ENCODE data around the gene PDYN. TPM values are rescaled to one million over a fixed set of nuclear protein-coding genes. Genes with fewer than 3 reads are reported as not detected.
"Not testable (repeated sequence)": the region's sequence is repeated elsewhere in the genome, so short reads cannot be mapped to it uniquely, and the experiment has no call there.

The PDYN gene
- polyA plus RNA-seq, result 0.10 TPM
- long read RNA-seq, donor 1, result 0 reads
- long read RNA-seq, donor 2, result 0 reads
- long read RNA-seq, donor 3, result 0 reads
- long read RNA-seq, donor 4, result 0 reads
- long read RNA-seq, donor 5, result 0 reads
- long read RNA-seq, donor 6, result 0 reads
- long read RNA-seq, donor 7, result 0 reads
- long read RNA-seq, donor 8, result 0 reads
- long read RNA-seq, donor 9, result 0 reads
- long read RNA-seq, donor 10, result 0 reads
- long read RNA-seq, donor 11, result 0 reads

DNA sequence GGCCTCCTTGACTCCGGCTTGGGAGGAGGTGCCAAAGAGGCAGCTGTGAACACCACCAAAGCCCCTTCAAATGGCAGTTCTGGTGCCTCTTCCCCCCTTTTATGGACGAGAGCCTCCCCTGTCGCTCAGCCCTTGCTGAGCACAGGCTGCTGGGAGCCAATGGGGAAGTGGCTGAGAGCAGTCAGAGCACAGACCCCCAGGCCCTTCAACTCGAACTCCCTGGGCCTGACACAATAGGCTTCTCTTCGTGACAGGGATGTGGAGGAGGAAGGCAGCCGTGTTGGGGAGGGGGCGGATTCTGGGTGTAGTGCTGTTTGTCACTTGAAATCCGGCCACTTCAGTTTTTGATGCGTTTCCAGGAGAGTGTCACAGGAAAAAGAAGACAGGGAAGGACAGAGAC is at the start of gene PDYN:
Gene PDYN (minus strand): TSS at position 73 of the 400 bp plus-strand sequence. CDS start 10,974 bp downstream, outside the sequence.
- Histone ChIP-seq H3K4me3 (ENCODE audit: low read length) (no peak within 1 kb of the TSS), H3K9me3 (ENCODE audit: control insufficient read depth, low read depth, low read length) (no peaks in the 10 kb centered on the region), H3K27me3 (ENCODE audit: control insufficient read depth, insufficient read depth, low read length) (peaks cover 58% of the 10 kb centered on the region), H3K4me1 (ENCODE audit: control insufficient read depth, insufficient read depth, low read length) (no peaks in the 10 kb centered on the region), H3K27ac (ENCODE audit: low read length) (no peak within 1 kb of the TSS), H3K36me3 (ENCODE audit: control insufficient read depth, insufficient read depth, low read length) (no peaks in the 10 kb centered on the region)
- no peak for DNase-seq
- 60% methylated on average over 1 of the region's 9 CpGs for WGBS (ENCODE audit: insufficient coverage, low lambda C conversion rate)

DNA sequence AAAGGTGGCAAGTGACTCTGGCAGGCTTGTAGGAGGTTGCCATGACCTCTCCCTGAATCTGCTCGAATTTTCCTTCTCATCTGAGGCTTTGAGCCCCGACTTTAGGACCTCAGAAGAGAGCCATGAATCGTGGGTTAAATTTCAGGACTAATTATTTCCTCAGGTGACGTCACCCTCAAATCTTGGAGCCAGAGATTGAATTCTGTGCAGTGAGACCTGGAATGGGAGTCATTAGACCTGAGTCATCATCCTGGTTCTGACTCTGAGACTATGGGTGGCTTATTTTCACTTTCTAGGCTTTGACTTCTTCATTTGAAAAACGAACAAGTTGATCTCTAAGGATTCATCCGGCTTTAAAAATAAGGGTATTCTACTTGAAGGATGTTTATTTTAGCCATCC is 48.5 kb upstream of the PDYN start:
- whole genome bisulfite sequencing (ENCODE audit: insufficient coverage, low lambda C conversion rate), result 73% methylated on average over 2 of the region's 6 CpGs
- H3K27ac ChIP-seq (ENCODE audit: low read length), result no peak overlapping the region
- H3K27me3 ChIP-seq (ENCODE audit: control insufficient read depth, insufficient read depth, low read length), result peaks cover 6% of the 10 kb centered on the region
- H3K4me3 ChIP-seq (ENCODE audit: low read length), result no peak overlapping the region
- DNase-seq, result no peak
- H3K36me3 ChIP-seq (ENCODE audit: control insufficient read depth, insufficient read depth, low read length), result no peaks in the 10 kb centered on the region
- no peaks in the 10 kb centered on the region for H3K4me1 ChIP-seq (ENCODE audit: control insufficient read depth, insufficient read depth, low read length)
- H3K9me3 ChIP-seq (ENCODE audit: control insufficient read depth, low read depth, low read length), result no peaks in the 10 kb centered on the region

DNA sequence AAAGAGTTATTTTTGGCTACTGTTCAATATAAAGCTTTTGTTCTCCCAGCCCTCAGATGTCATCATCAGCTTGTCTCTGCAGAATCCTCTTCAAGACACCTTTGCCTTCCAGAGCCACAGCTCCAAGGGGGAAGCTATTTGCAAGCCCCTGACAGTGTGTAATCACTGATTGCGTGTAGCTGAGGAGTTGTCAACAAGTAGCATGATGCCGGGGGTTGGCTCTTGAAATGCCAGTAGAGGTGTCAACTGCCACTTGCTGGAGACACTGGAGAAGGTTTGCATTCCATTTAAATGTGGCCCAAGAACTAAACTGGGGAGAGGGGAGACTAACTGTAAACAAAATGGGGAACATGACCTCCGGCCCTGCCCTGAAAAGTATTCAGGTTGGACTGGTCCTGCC is 44.3 kb upstream of the PDYN start:
- DNase-seq, result no peak
- no CpG with 5 or more reads among the region's 3 CpGs for WGBS (ENCODE audit: insufficient coverage, low lambda C conversion rate)

DNA sequence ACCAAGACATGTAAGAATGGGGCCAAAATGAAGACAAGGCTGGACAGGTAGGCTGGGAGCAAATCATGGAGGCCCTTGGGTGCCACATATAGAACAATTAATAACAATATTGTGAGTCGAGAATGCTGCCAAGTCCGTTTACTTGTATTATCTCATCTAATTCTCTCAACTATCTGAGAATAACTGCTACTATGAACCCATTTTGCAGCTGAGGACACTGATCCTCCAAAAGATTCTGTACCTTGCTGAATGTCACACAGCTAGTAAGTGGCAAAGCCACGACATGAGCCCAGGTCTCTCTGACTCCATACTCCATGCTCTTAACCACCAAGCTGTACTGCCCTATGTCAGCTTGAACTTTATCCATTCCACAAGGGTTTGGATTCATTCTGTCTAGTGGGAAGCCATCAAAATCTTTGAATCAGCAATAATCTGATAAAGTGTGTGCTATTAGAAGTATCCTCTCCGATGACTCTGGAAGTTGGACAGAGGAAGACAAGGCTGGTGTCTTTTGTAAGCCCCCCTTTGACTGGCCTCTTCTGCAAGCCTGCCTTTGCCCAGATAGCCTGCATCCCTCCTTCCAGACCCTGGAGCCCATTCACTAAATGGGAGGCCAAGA is 43.5 kb upstream of the PDYN start:
- Histone ChIP-seq H3K4me3 (ENCODE audit: low read length) (no peak overlapping the region), H3K27ac (ENCODE audit: low read length) (no peak overlapping the region), H3K9me3 (ENCODE audit: control insufficient read depth, low read depth, low read length) (no peaks in the 10 kb centered on the region), H3K27me3 (ENCODE audit: control insufficient read depth, insufficient read depth, low read length) (peaks cover 5% of the 10 kb centered on the region), H3K4me1 (ENCODE audit: control insufficient read depth, insufficient read depth, low read length) (no peaks in the 10 kb centered on the region), H3K36me3 (ENCODE audit: control insufficient read depth, insufficient read depth, low read length) (no peaks in the 10 kb centered on the region)
- 88% methylated on average over 2 of the region's 4 CpGs for WGBS (ENCODE audit: insufficient coverage, low lambda C conversion rate)
- DNase-seq, result no peak

More for the DNA sequence above, 44.3 kb upstream of the PDYN start:
- H3K36me3 ChIP-seq (ENCODE audit: control insufficient read depth, insufficient read depth, low read length), result no peaks in the 10 kb centered on the region
- no peak overlapping the region for H3K4me3 ChIP-seq (ENCODE audit: low read length)
- peaks cover 3% of the 10 kb centered on the region for H3K27me3 ChIP-seq (ENCODE audit: control insufficient read depth, insufficient read depth, low read length)
- H3K4me1 ChIP-seq (ENCODE audit: control insufficient read depth, insufficient read depth, low read length), result no peaks in the 10 kb centered on the region
- no peak overlapping the region for H3K27ac ChIP-seq (ENCODE audit: low read length)
- no peaks in the 10 kb centered on the region for H3K9me3 ChIP-seq (ENCODE audit: control insufficient read depth, low read depth, low read length)

DNA sequence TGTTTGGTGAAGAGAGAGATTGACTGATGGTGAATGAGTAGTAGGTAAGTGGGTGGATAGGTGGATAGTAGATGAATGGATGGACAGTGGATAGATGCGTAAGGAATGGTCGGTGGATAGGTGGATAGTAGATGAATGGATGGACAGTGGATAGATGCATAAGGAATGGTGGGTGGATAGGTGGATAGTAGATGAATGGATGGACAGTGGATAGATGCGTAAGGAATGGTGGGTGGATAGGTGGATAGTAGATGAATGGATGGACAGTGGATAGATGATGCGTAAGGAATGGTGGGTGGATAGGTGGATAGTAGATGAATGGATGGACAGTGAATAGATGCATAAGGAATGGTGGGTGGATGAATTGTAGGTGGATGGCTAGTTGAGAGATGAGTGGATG is 42.5 kb upstream of the PDYN start:
- H3K36me3 ChIP-seq (ENCODE audit: control insufficient read depth, insufficient read depth, low read length); H3K4me1 ChIP-seq (ENCODE audit: control insufficient read depth, insufficient read depth, low read length); H3K4me3 ChIP-seq (ENCODE audit: low read length); DNase-seq; H3K27ac ChIP-seq (ENCODE audit: low read length); H3K9me3 ChIP-seq (ENCODE audit: control insufficient read depth, low read depth, low read length); H3K27me3 ChIP-seq (ENCODE audit: control insufficient read depth, insufficient read depth, low read length): not testable (repeated sequence)
- 100% methylated on average over 3 of the region's 4 CpGs for WGBS (ENCODE audit: insufficient coverage, low lambda C conversion rate)

DNA sequence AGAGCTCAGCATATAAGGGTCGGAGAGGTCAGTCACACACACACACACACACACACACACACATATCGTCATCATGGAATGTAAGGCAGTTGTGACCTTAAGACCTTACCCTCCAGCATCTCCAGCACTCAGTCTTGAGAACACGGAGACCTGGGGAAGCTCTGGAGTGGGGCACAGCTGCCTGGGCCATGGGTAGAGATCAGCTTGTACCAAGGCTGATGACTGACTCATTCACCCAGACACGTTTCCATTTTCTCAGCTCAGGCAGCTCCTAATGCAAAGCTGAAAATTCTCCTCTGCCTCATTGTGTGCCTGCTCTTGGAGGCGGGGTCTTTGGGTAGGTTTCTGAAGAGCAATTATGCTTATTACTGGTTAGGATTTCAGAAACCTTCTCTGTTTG is 38.3 kb upstream of the PDYN start:
- Histone ChIP-seq H3K4me1 (ENCODE audit: control insufficient read depth, insufficient read depth, low read length) (no peaks in the 10 kb centered on the region), H3K4me3 (ENCODE audit: low read length) (no peak overlapping the region), H3K9me3 (ENCODE audit: control insufficient read depth, low read depth, low read length) (peaks cover 2% of the 10 kb centered on the region), H3K27ac (ENCODE audit: low read length) (no peak overlapping the region), H3K36me3 (ENCODE audit: control insufficient read depth, insufficient read depth, low read length) (no peaks in the 10 kb centered on the region), H3K27me3 (ENCODE audit: control insufficient read depth, insufficient read depth, low read length) (peaks cover 7% of the 10 kb centered on the region)
- no CpG with 5 or more reads among the region's 5 CpGs for WGBS (ENCODE audit: insufficient coverage, low lambda C conversion rate)
- no peak for DNase-seq

DNA sequence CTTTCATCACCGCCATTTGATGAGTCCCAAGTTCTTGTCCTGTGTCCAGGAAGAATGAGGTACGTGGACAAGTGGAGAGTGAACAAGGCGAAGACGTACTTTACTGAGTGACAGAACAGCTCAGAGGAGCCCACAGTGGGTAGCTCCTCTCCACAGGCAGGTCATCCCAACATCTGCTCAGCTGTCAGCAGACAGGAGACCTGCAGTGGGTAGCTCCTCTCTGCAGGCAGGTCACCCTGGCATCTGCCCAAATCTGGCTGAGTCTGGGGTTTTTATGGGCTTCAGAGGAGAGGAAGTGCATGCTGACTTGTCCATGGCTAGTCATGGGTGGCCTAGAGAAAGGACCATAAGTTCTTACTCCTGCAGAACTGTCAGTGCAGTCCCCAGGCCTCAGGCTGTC is 32.7 kb upstream of the PDYN start:
- no peaks in the 10 kb centered on the region for H3K36me3 ChIP-seq (ENCODE audit: control insufficient read depth, insufficient read depth, low read length)
- H3K4me3 ChIP-seq (ENCODE audit: low read length), result no peak overlapping the region
- H3K27ac ChIP-seq (ENCODE audit: low read length), result no peak overlapping the region
- H3K9me3 ChIP-seq (ENCODE audit: control insufficient read depth, low read depth, low read length), result peaks cover 9% of the 10 kb centered on the region
- WGBS (ENCODE audit: insufficient coverage, low lambda C conversion rate), result no CpG with 5 or more reads among the region's 4 CpGs
- H3K27me3 ChIP-seq (ENCODE audit: control insufficient read depth, insufficient read depth, low read length), result peaks cover 10% of the 10 kb centered on the region
- H3K4me1 ChIP-seq (ENCODE audit: control insufficient read depth, insufficient read depth, low read length), result no peaks in the 10 kb centered on the region
- DNase-seq, result no peak

DNA sequence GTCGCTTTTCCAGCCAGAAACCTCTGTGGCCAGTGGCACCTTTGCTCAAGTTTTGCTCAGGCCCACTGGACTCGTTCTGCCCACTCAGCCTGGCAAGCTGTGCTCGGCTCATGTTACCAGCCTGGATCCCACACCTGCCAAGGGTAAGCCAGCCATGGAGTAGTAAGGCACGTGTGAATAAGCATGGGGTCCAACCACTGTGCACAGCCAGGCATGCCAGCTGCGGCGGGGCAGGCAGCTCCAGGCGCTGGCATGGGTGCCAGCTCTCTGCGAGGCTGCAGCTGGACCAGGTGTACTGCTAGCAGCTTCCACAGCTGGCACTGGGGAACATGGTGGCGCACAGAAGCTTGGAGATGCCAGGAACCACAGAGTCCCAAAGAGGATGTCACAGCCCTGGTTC is 32.1 kb upstream of the PDYN start:
- peaks cover 10% of the 10 kb centered on the region for H3K27me3 ChIP-seq (ENCODE audit: control insufficient read depth, insufficient read depth, low read length)
- WGBS (ENCODE audit: insufficient coverage, low lambda C conversion rate), result no CpG with 5 or more reads among the region's 9 CpGs
- H3K4me1 ChIP-seq (ENCODE audit: control insufficient read depth, insufficient read depth, low read length), result no peaks in the 10 kb centered on the region
- H3K4me3 ChIP-seq (ENCODE audit: low read length), result no peak overlapping the region
- DNase-seq, result no peak
- H3K27ac ChIP-seq (ENCODE audit: low read length), result no peak overlapping the region
- peaks cover 9% of the 10 kb centered on the region for H3K9me3 ChIP-seq (ENCODE audit: control insufficient read depth, low read depth, low read length)
- H3K36me3 ChIP-seq (ENCODE audit: control insufficient read depth, insufficient read depth, low read length), result no peaks in the 10 kb centered on the region

DNA sequence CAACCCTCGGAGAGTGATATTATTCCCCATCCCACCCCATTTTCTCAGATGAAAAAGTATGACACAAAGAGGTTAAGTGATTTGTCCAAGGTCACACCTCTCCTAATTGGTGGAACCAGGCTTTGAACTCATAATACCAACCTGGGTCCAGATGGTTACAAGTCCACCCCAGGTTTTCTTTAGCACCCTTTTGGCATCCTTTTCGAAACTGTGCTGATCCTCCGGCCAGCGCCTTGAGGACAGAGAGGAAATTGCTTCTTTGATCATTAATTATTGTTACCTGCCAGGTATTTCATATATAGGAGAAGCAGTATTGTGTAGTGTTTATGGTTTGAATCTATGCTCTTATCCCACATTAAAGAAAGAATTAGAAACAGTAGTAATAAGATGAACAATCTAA is 29.3 kb upstream of the PDYN start:
- peaks cover 9% of the 10 kb centered on the region for H3K9me3 ChIP-seq (ENCODE audit: control insufficient read depth, low read depth, low read length)
- no peak for DNase-seq
- no peaks in the 10 kb centered on the region for H3K36me3 ChIP-seq (ENCODE audit: control insufficient read depth, insufficient read depth, low read length)
- H3K27me3 ChIP-seq (ENCODE audit: control insufficient read depth, insufficient read depth, low read length), result peaks cover 10% of the 10 kb centered on the region
- WGBS (ENCODE audit: insufficient coverage, low lambda C conversion rate), result 88% methylated on average over 1 of the region's 4 CpGs
- no peaks in the 10 kb centered on the region for H3K4me1 ChIP-seq (ENCODE audit: control insufficient read depth, insufficient read depth, low read length)
- H3K27ac ChIP-seq (ENCODE audit: low read length), result no peak overlapping the region
- H3K4me3 ChIP-seq (ENCODE audit: low read length), result no peak overlapping the region

DNA sequence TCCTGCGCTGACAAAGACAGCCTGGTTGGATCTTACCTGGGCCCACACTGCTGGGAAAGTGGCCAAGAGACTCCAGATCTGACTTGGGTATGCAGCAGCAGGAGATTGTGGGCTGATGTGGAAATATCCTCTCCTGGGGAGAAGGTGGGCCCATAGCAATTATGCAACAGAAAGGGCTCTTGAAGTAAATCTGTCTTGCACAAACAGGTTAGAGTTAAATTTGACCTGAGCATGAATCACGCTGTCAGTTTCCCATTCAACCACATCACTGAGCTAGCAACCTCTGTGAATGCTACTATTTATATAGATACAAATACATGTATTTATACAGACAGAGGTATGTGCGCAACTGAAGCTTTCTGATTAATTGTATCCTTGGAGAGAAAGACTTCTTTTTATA is 28.3 kb upstream of the PDYN start:
- WGBS (ENCODE audit: insufficient coverage, low lambda C conversion rate), result no CpG with 5 or more reads among the region's 3 CpGs
- Histone ChIP-seq H3K27me3 (ENCODE audit: control insufficient read depth, insufficient read depth, low read length) (peaks cover 10% of the 10 kb centered on the region), H3K36me3 (ENCODE audit: control insufficient read depth, insufficient read depth, low read length) (no peaks in the 10 kb centered on the region), H3K4me3 (ENCODE audit: low read length) (no peak overlapping the region), H3K4me1 (ENCODE audit: control insufficient read depth, insufficient read depth, low read length) (no peaks in the 10 kb centered on the region), H3K9me3 (ENCODE audit: control insufficient read depth, low read depth, low read length) (peaks cover 7% of the 10 kb centered on the region), H3K27ac (ENCODE audit: low read length) (no peak overlapping the region)
- no peak for DNase-seq

DNA sequence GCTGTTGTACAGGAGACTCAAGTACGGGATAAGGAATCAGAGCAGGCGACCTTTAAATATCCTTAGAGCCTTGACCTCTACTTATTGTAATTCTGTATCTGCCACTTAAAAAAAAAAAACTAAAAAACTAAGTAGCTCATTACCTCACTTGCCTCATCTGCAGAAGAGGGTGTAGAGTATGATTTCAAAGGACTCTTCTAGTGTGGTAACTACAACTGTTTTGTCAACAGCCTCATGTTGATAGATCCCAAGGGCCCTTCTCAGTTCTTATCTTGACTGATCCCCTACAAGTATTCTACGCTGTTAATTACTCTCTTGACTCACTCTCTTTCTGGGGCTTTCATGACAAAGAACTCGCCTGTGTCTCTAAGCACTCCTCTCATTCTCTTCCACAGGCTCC is 16.7 kb upstream of the PDYN start:
- DNase-seq, result no peak
- Histone ChIP-seq H3K36me3 (ENCODE audit: control insufficient read depth, insufficient read depth, low read length) (no peaks in the 10 kb centered on the region), H3K4me3 (ENCODE audit: low read length) (no peak overlapping the region), H3K9me3 (ENCODE audit: control insufficient read depth, low read depth, low read length) (no peaks in the 10 kb centered on the region), H3K4me1 (ENCODE audit: control insufficient read depth, insufficient read depth, low read length) (no peaks in the 10 kb centered on the region), H3K27me3 (ENCODE audit: control insufficient read depth, insufficient read depth, low read length) (peaks cover 15% of the 10 kb centered on the region), H3K27ac (ENCODE audit: low read length) (no peak overlapping the region)
- WGBS (ENCODE audit: insufficient coverage, low lambda C conversion rate), result 42% methylated on average over 2 of the region's 4 CpGs

Data from large intestine (tissue), 12 donors.